Measurements from ENCODE around the gene LDHD. TPM values are rescaled to one million over a fixed set of nuclear protein-coding genes. Genes with fewer than 3 reads are reported as not detected.

LDHD gene
- total and polyA plus RNA-seq, 2 of the 8 experiments (the other 6 are each of a cell fraction or from before 2014, with no cell fraction given): 14.9 to 18.2 TPM

DNA sequence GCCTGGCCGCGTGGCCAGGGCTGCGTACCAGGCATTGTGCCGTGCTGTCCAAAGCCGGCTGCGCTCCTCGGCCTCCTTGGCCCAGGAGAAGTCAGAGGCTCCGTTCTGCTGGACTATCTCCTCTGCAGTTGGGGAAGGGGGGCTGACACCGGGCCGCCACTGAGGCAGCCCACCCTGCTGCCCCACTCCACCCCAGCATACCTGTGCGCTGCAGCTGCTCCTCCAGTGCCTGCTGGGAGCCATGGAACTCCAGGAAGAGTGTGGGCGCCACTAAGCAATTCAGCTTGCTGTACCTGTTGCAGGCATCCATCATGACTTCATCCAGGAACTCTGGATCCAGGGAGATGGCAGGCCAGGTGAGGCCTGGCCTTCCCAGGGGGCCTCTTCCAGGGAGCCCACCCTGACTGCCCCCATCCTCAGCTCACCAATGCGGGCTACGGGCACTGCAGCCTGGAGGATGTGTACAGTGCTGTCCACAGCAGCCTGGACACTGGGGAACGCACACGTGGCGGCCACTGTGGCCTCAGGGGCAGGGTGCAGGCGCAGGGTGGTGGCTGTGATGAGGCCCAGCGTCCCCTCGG is 2.9 kb downstream of the LDHD start:
- Histone ChIP-seq H2BK5ac (ENCODE audit: low read depth, low read length) (peak overlapping the region; percentile 66; the same call in 1 of the 2 replicates), H3K9me3 (ENCODE audit: insufficient read depth in 2 of 2, low read depth in 1 of 2, low read length in 1 of 2) (no peaks in the 10 kb centered on the region), H3K56ac (replicated peaks; ENCODE audit: insufficient read length, low read depth, low read length) (no peak overlapping the region), H3K79me2 (ENCODE audit: control insufficient read depth in 1 of 2, insufficient read depth in 2 of 2, low read length in 2 of 2) (no peaks in the 10 kb centered on the region; a peak in 1 of 4 replicates), H2BK12ac (ENCODE audit: low read depth, low read length) (peak overlapping the region; percentile 50; the same call in 1 of the 2 replicates), H3K4me3 (ENCODE audit: extremely low read depth in 1 of 4, insufficient read depth in 2 of 4, low read depth in 3 of 4, low read length in 4 of 4) (no peak overlapping the region), H4K20me1 (replicated peaks in 1 of 2; ENCODE audit: control insufficient read depth in 1 of 2, insufficient read depth in 2 of 2, low read length in 2 of 2) (peaks cover 2 to 3% of the 10 kb centered on the region in 2 experiments), H3K4me2 (ENCODE audit: insufficient read depth in 1 of 2, low read depth in 2 of 2, low read length in 2 of 2) (no peak overlapping the region), H3K23me2 (ENCODE audit: low read depth, low read length) (no peaks in the 10 kb centered on the region), H3K36me3 (ENCODE audit: control insufficient read depth in 2 of 4, insufficient read depth in 4 of 4, low read length in 3 of 4) (peaks cover 0 to 16% (median 3%) of the 10 kb centered on the region in 4 experiments; a peak in 2 of 8 replicates), H4K5ac (ENCODE audit: insufficient read length, low read depth, low read length) (no peak overlapping the region), H4K8ac (ENCODE audit: extremely low read depth, insufficient read depth, low read length) (peak overlapping the region; percentile 74), H2BK20ac (ENCODE audit: low read length) (no peak overlapping the region; the same call in 1 of the 2 replicates), H3K27ac (ENCODE audit: low read depth, low read length) (no peak overlapping the region), H2AK5ac (ENCODE audit: low read depth, low read length) (peak overlapping the region; percentile 88; the same call in 1 of the 2 replicates), H2BK15ac (ENCODE audit: low read length) (peak overlapping the region; percentile 88), H3K79me1 (ENCODE audit: low read depth, low read length) (peaks cover 3% of the 10 kb centered on the region; the same call in 1 of the 2 replicates), H3K4me1 (replicated peaks in 1 of 4; ENCODE audit: control insufficient read depth in 3 of 4, insufficient read depth in 4 of 4, low read length in 3 of 4) (peaks cover 12 to 57% (median 44%) of the 10 kb centered on the region in 4 experiments), H3K23ac (ENCODE audit: insufficient read length) (no peak overlapping the region), H4K91ac (replicated peaks; ENCODE audit: insufficient read length, low read length) (no peak overlapping the region), H2BK120ac (replicated peaks; ENCODE audit: low read depth, low read length) (no peak overlapping the region), H3K9ac (replicated peaks in 1 of 4; ENCODE audit: extremely low read depth in 1 of 4, low read depth in 3 of 4, low read length in 3 of 4) (no peak overlapping the region), H3K4ac (replicated peaks; ENCODE audit: insufficient read length, low read depth, low read length) (no peak overlapping the region), H2AFZ (ENCODE audit: low read length) (no peak overlapping the region), H3K18ac (ENCODE audit: extremely low read depth, low read length) (peak overlapping the region; percentile 62; the same call in 1 of the 2 replicates), H3K27me3 (replicated peaks in 1 of 4; ENCODE audit: control insufficient read depth in 3 of 4, extremely low read depth in 1 of 4, insufficient read depth in 3 of 4, low read length in 3 of 4) (no peaks in the 10 kb centered on the region), H3K14ac (ENCODE audit: insufficient read length) (no peak overlapping the region)
- no peak for DNase-seq (ENCODE audit: low read depth in 1 of 2, low spot score in 2 of 2)
- FAIRE-seq: no peak
- 93% methylated on average over 20 of the region's 20 CpGs; no CpG with 5 or more reads in 1 of the 2 experiments for WGBS, 2 experiments (ENCODE audit: extremely low coverage in 1 of 2, insufficient coverage in 1 of 2, insufficient read length in 1 of 2, insufficient replicate concordance in 2 of 2, low coverage in 1 of 2, low lambda C conversion rate in 2 of 2, missing lambda C conversion rate in 1 of 2)
- CTCF ChIA-PET (ENCODE audit: partially characterized antibody): interaction anchor here (0.7 to 16.3 kb wide), 8 partner anchors 9 to 249 kb away, joined by 3 to 171 read pairs (median 39); partner anchors contain the start of gene ZNRF1
- POLR2A ChIA-PET (ENCODE audit: partially characterized antibody): interaction anchor here (1.1 to 5.7 kb wide), 4 partner anchors 9 to 117 kb away, joined by 3 to 62 read pairs (median 6); partner anchors contain the start of gene ZNRF1
- TF ChIP-seq ZNF274 (IDR thresholded peaks at IDR 0.05; ENCODE audit: borderline replicate concordance, extremely low read depth, low read length): no peak
- no peak for TF ChIP-seq NANOG (IDR thresholded peaks at IDR 0.05; ENCODE audit: insufficient read depth, low read depth, low read length, poor library complexity, severe bottlenecking)
- TF ChIP-seq, protein P1, sequence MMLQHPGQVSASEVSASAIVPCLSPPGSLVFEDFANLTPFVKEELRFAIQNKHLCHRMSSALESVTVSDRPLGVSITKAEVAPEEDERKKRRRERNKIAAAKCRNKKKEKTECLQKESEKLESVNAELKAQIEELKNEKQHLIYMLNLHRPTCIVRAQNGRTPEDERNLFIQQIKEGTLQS (IDR thresholded peaks at IDR 0.05; ENCODE audit: insufficient read depth, low read depth, low read length): no peak
- TF ChIP-seq HDAC6 (IDR thresholded peaks at IDR 0.05; ENCODE audit: low read depth, low read length): no peak
- no peak for TF ChIP-seq TAF1 (IDR thresholded peaks at IDR 0.05; ENCODE audit: low read depth, low read length)
- TF ChIP-seq, protein P2, sequence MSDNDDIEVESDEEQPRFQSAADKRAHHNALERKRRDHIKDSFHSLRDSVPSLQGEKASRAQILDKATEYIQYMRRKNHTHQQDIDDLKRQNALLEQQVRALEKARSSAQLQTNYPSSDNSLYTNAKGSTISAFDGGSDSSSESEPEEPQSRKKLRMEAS (IDR thresholded peaks at IDR 0.05): no peak
- no peak for TF ChIP-seq PHF8 (conservative IDR thresholded peaks at IDR 0.05; ENCODE audit: low read depth, low read length)
- TF ChIP-seq RFX5 (IDR thresholded peaks at IDR 0.05; ENCODE audit: borderline replicate concordance, low read depth, low read length): no peak
- TF ChIP-seq SIRT6 (IDR thresholded peaks at IDR 0.05; ENCODE audit: low read length): no peak
- TF ChIP-seq YY1 (IDR thresholded peaks at IDR 0.05; ENCODE audit: low read depth, low read length): no peak
- no peak for TF ChIP-seq RXRA (IDR thresholded peaks at IDR 0.05; ENCODE audit: insufficient read depth, low read depth, low read length)
- TF ChIP-seq ASH2L (IDR thresholded peaks at IDR 0.05; ENCODE audit: low read length): no peak

All from H1 (cell line).